ENCODE results near the gene PPP6R3.
A peak's percentile ranks its signal among the peaks of the same experiment; 100 is the strongest.

The PPP6R3 gene

GRCh38 chr11:68525930-68526329 lies 65.4 kb downstream of the PPP6R3 start:
- no peak overlapping the region for H3K4me3 ChIP-seq (ENCODE audit: low read length)
- DNase-seq (ENCODE audit: low read depth): peak; percentile 41
- no peak for TF ChIP-seq CTCF (conservative IDR thresholded peaks at IDR 0.05; ENCODE audit: low read depth, low read length)

- H3K4me3 ChIP-seq (ENCODE audit: low read length): no peak overlapping the region
- no peak for TF ChIP-seq CTCF (conservative IDR thresholded peaks at IDR 0.05; ENCODE audit: low read depth, low read length)
- no peak for DNase-seq (ENCODE audit: low read depth)
Observed at GRCh38 chr11:68527585-68527984, 67.0 kb downstream of the PPP6R3 start.

GRCh38 chr11:68528630-68529029 lies 68.1 kb downstream of the PPP6R3 start:
- no peak overlapping the region for H3K4me3 ChIP-seq (ENCODE audit: low read length)
- TF ChIP-seq CTCF (conservative IDR thresholded peaks at IDR 0.05; ENCODE audit: low read depth, low read length): no peak
- DNase-seq (ENCODE audit: low read depth): no peak

GRCh38 chr11:68531129-68531693 lies 70.7 kb downstream of the PPP6R3 start:
- no peak overlapping the region for H3K4me3 ChIP-seq (ENCODE audit: low read length)
- DNase-seq (ENCODE audit: low read depth): no peak
- TF ChIP-seq CTCF (conservative IDR thresholded peaks at IDR 0.05; ENCODE audit: low read depth, low read length): no peak

GRCh38 chr11:68532727-68533369 lies 72.3 kb downstream of the PPP6R3 start:
- no peak overlapping the region for H3K4me3 ChIP-seq (ENCODE audit: low read length)
- TF ChIP-seq CTCF (conservative IDR thresholded peaks at IDR 0.05; ENCODE audit: low read depth, low read length): no peak
- DNase-seq (ENCODE audit: low read depth): no peak

- no peak overlapping the region for H3K4me3 ChIP-seq (ENCODE audit: low read length)
- no peak for DNase-seq (ENCODE audit: low read depth)
- no peak for TF ChIP-seq CTCF (conservative IDR thresholded peaks at IDR 0.05; ENCODE audit: low read depth, low read length)
Observed at GRCh38 chr11:68533945-68534344, 73.4 kb downstream of the PPP6R3 start.

- no peak for DNase-seq (ENCODE audit: low read depth)
- no peak for TF ChIP-seq CTCF (conservative IDR thresholded peaks at IDR 0.05; ENCODE audit: low read depth, low read length)
- no peak overlapping the region for H3K4me3 ChIP-seq (ENCODE audit: low read length)
Observed at GRCh38 chr11:68535098-68535497, 74.5 kb downstream of the PPP6R3 start.
